ENCODE results near the gene METRN.

METRN gene

GRCh38 chr16:725463-726187, 10.7 kb downstream of the METRN start:
- no peak for DNase-seq

GRCh38 chr16:726188-726437, 11.2 kb downstream of the METRN start:
- no peak for DNase-seq

GRCh38 chr16:726438-727290, 11.7 kb downstream of the METRN start, which contains the start of the genes CCDC78 and HAGHL:
Gene CCDC78, minus strand, starts transcription at chr16:726443. Its CDS starts 76 bp downstream, at chr16:726367.
Gene HAGHL, plus strand, starts transcription at chr16:727106. Its CDS starts 404 bp downstream, at chr16:727510.
- peak in 1 of 2 experiments; percentile 43 for DNase-seq

GRCh38 chr16:727291-727977, 12.5 kb downstream of the METRN start:
- no peak for DNase-seq

- peak in 1 of 2 experiments; percentile 71 for DNase-seq
These were observed 13.4 kb downstream of the METRN start for GRCh38 chr16:728131-728889.

GRCh38 chr16:728890-729744, 14.2 kb downstream of the METRN start:
- no peak for DNase-seq

- no peak for DNase-seq
These were observed 15.1 kb downstream of the METRN start for GRCh38 chr16:729768-730665.

GRCh38 chr16:730666-731509, 16.0 kb downstream of the METRN start:
- DNase-seq, result no peak

GRCh38 chr16:732332-732731, 17.4 kb downstream of the METRN start:
- no peak for DNase-seq

- no peak for DNase-seq
These were observed 18.0 kb downstream of the METRN start for GRCh38 chr16:732936-733335.

- no peak for DNase-seq
These were observed 18.7 kb downstream of the METRN start for GRCh38 chr16:733382-734207.

GRCh38 chr16:734208-734980, 19.5 kb downstream of the METRN start:
- no peak for DNase-seq

- DNase-seq, result no peak
These were observed 20.3 kb downstream of the METRN start for GRCh38 chr16:734981-735881.

- no peak for DNase-seq
These were observed 21.1 kb downstream of the METRN start for GRCh38 chr16:735982-736453.

- DNase-seq, result no peak
These were observed 22.1 kb downstream of the METRN start for GRCh38 chr16:736936-737481.
